Neutrophil (primary cell): ENCODE measurements around the gene TSHZ1.

Experiments used
- H3K27ac ChIP-seq: fragments of 200-600 bp; sonication (generic); 2 replicates; pipeline ENCODE4 v1.5.1; 2016; ENCODE audit warnings: mild to moderate bottlenecking, moderate library complexity
- H3K27me3 ChIP-seq: fragments of 200-600 bp; sonication (generic); 2 replicates; pipeline ENCODE4 v1.6.0; 2016; ENCODE audit warnings: mild to moderate bottlenecking
- H3K36me3 ChIP-seq: fragments of 200-600 bp; sonication (generic); 2 replicates; pipeline ENCODE4 v1.5.1; 2017
- H3K4me1 ChIP-seq, 2 experiments: fragments of 200-600 bp in 1 of 2; sonication (generic) in 1 of 2; 1 replicate in 1 of 2; 2 replicates in 1 of 2; pipeline versions ENCODE4 v1.5.1 to v1.6.1; 2013 to 2016; ENCODE audit warnings: low read depth in 1 of 2, low read length in 1 of 2, mild to moderate bottlenecking in 1 of 2, moderate library complexity in 1 of 2; ENCODE audit not compliant: control insufficient read depth in 1 of 2, insufficient read depth in 1 of 2
- H3K4me3 ChIP-seq, 2 experiments: fragments of 200-600 bp in 1 of 2; sonication (generic) in 1 of 2; 1 replicate in 1 of 2; 2 replicates in 1 of 2; pipeline ENCODE4 v1.5.1; 2013 to 2016; ENCODE audit warnings: low read depth in 1 of 2, low read length in 1 of 2, mild to moderate bottlenecking in 1 of 2, moderate library complexity in 1 of 2
- H3K9me3 ChIP-seq: fragments of 200-600 bp; sonication (generic); 2 replicates; pipeline ENCODE4 v1.5.1; 2016
- TF ChIP-seq, protein P1 (sequence below): fragments of 200-600 bp; sonication (generic); IDR thresholded peaks from 2 replicates; pipeline ENCODE4 v1.5.1; 2016; ENCODE audit warnings: antibody characterized with exemption

The TSHZ1 gene

GRCh38 chr18:75207310-75208154 lies 3.1 kb upstream of the TSHZ1 start:
- no peaks in the 10 kb centered on the region for H3K36me3 ChIP-seq
- peak overlapping the region; percentile 93 for H3K27ac ChIP-seq
- peaks cover 60% of the 10 kb centered on the region for H3K27me3 ChIP-seq
- peaks cover 47 to 48% of the 10 kb centered on the region in 2 experiments for H3K4me1 ChIP-seq
- peak overlapping the region; percentile 68 to 82 for H3K4me3 ChIP-seq
- no peaks in the 10 kb centered on the region for H3K9me3 ChIP-seq
- TF ChIP-seq, protein P1, sequence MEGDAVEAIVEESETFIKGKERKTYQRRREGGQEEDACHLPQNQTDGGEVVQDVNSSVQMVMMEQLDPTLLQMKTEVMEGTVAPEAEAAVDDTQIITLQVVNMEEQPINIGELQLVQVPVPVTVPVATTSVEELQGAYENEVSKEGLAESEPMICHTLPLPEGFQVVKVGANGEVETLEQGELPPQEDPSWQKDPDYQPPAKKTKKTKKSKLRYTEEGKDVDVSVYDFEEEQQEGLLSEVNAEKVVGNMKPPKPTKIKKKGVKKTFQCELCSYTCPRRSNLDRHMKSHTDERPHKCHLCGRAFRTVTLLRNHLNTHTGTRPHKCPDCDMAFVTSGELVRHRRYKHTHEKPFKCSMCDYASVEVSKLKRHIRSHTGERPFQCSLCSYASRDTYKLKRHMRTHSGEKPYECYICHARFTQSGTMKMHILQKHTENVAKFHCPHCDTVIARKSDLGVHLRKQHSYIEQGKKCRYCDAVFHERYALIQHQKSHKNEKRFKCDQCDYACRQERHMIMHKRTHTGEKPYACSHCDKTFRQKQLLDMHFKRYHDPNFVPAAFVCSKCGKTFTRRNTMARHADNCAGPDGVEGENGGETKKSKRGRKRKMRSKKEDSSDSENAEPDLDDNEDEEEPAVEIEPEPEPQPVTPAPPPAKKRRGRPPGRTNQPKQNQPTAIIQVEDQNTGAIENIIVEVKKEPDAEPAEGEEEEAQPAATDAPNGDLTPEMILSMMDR, result no peak

GRCh38 chr18:75208155-75208835 lies 2.3 kb upstream of the TSHZ1 start:
- H3K36me3 ChIP-seq, result no peaks in the 10 kb centered on the region
- H3K27ac ChIP-seq, result peak overlapping the region; percentile 93
- peaks cover 63% of the 10 kb centered on the region for H3K27me3 ChIP-seq
- no peaks in the 10 kb centered on the region for H3K9me3 ChIP-seq
- H3K4me1 ChIP-seq, result peaks cover 47 to 48% of the 10 kb centered on the region in 2 experiments
- H3K4me3 ChIP-seq, result peak overlapping the region; percentile 68 to 82
- TF ChIP-seq, protein P1, result no peak

DNA sequence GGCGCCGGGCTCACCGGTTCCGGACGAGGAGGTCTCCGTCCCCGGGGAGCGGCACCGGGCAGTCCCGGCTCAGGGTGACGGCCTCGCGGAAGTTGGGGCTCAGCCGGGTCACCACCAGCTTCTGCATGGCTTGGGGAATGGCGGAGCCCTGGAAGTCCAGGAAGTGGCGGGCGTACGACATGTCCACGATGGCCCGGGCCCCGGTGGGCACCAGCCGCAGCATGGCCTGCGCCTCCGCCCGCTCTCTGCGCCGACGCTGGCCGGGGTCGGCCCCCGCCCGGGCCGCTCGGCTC lies 1.8 kb upstream of the TSHZ1 start:
- TF ChIP-seq, protein P1, result no peak
- Histone ChIP-seq H3K27ac (peak overlapping the region; percentile 93), H3K4me1 (peaks cover 47 to 48% of the 10 kb centered on the region in 2 experiments), H3K27me3 (peaks cover 58% of the 10 kb centered on the region), H3K4me3 (peak overlapping the region; percentile 68 to 82), H3K9me3 (no peaks in the 10 kb centered on the region), H3K36me3 (no peaks in the 10 kb centered on the region)

GRCh38 chr18:75209129-75209950 lies 1.3 kb upstream of the TSHZ1 start, which contains the start of gene PTGR3:
Gene PTGR3, minus strand, starts transcription at chr18:75209139. Its CDS starts 81 bp downstream, at chr18:75209058.
- H3K36me3 ChIP-seq, result no peaks in the 10 kb centered on the region
- H3K27me3 ChIP-seq, result peaks cover 53% of the 10 kb centered on the region
- H3K4me3 ChIP-seq, result peak within 1 kb of the TSS; percentile 68 to 82
- H3K9me3 ChIP-seq, result no peaks in the 10 kb centered on the region
- TF ChIP-seq, protein P1, result no peak
- peaks cover 44 to 47% of the 10 kb centered on the region in 2 experiments for H3K4me1 ChIP-seq
- H3K27ac ChIP-seq, result peak within 1 kb of the TSS; percentile 93

DNA sequence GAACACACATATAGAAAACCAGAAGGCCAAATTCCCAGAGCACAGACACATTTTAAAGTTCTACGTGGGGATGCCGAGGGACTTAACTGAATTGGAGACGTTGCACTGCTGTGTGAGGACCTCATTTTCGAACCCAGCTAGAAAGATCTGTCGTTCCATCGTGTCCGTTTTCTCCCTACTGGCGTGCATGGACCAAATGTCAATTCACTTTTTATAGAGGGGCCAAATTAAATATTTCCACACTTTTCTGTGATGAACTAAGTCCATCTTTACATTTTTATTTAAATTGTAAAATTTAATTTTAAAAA lies 692 bp upstream of the TSHZ1 start:
- H3K36me3 ChIP-seq, result no peaks in the 10 kb centered on the region
- peaks cover 47% of the 10 kb centered on the region for H3K27me3 ChIP-seq
- H3K9me3 ChIP-seq, result no peaks in the 10 kb centered on the region
- TF ChIP-seq, protein P1, result no peak
- peak overlapping the region; percentile 93 for H3K27ac ChIP-seq
- peaks cover 38 to 41% of the 10 kb centered on the region in 2 experiments for H3K4me1 ChIP-seq
- H3K4me3 ChIP-seq, result peak overlapping the region; percentile 68 to 82
